GM19467 (cell line): ENCODE results near the gene SASH1.

Experiments
- ATAC-seq: cut with Tn5 transposase; IDR thresholded peaks from one replicate; pipeline ENCODE4 v1.9.1; 2021; ENCODE audit warnings: mild to moderate bottlenecking, moderate library complexity; ENCODE audit not compliant: unreplicated experiment

Gene SASH1

GRCh38 chr6:148455225-148455624 is 112.6 kb downstream of the SASH1 start:
- ATAC-seq = no peak

DNA sequence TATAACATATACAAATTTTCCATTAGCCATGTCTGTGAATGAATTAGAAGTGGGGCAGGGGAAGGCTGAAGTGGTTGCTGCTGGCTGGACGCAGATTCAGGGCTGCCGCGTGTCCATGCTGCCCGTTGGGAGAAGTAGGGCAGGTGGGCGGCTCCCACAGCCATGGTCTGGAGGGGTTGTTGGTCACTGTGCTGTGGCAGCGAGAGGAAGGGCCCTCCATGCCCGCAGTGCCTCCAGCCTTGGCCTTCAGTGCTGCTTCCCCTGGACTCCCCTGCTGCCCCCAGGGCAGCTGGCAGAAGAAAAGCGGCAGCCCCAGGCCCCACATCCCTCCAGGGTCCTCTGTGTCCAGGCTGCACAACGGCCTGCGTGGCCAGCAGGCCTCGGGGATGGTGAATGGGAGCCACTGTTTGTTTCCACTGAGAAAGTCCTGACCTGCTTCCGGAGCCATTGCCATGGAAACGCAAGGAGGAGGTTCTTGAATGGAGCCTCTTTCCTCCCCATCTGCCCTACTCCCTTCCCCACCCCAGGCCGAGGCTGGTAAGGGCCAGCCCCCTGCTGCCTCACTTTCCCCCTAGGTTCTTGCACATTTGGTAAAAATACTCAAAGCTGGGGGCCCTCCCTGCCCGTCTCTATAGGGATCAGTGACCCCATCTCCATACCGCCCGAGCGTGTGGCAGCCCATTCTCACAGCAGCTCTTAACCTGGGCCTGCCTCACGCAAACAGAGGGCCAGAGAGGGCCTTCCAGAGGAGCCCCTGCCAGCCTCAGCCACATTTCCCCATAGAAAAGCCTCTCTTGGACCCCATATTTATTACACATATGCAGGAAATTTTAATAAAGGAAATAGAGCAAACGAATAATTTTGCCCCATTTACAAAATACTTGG is 113.3 kb downstream of the SASH1 start:
- no peak for ATAC-seq

DNA sequence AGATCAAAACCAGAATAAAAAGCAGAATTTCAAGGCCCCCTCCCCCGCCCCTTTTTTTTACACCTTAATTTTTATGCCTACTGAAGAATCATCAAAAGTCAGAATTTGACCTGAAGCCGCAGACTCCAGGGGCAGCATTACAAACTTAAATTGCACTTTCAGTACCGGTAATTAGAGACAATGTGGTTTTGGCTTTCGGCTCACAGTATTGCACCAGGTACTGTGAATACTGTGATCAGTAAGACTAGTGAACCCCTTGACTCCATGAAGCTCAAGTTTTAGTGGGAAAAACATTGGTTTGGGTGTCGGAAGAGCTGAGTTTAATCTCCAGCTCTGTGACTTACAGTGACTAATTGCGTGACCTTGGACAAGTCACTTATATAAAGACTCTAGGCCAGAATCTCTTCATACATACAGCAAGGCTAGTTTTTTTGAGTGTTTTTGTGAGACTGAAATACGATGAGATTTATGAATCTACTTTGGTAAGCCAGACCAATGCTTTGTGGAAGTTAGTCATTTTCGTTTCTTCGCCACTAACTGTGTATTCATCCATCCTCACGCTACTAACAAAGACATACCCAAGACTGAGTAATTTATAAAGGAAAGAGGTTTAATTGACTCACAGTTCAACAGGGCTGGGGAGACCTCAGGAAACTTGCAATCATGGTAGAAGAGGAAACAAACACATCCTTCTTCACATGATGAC is 114.7 kb downstream of the SASH1 start:
- ATAC-seq = no peak

- no peak for ATAC-seq
Measured at GRCh38 chr6:148457843-148458159, 115.2 kb downstream of the SASH1 start.

GRCh38 chr6:148459238-148459637 is 116.6 kb downstream of the SASH1 start:
- no peak for ATAC-seq

DNA sequence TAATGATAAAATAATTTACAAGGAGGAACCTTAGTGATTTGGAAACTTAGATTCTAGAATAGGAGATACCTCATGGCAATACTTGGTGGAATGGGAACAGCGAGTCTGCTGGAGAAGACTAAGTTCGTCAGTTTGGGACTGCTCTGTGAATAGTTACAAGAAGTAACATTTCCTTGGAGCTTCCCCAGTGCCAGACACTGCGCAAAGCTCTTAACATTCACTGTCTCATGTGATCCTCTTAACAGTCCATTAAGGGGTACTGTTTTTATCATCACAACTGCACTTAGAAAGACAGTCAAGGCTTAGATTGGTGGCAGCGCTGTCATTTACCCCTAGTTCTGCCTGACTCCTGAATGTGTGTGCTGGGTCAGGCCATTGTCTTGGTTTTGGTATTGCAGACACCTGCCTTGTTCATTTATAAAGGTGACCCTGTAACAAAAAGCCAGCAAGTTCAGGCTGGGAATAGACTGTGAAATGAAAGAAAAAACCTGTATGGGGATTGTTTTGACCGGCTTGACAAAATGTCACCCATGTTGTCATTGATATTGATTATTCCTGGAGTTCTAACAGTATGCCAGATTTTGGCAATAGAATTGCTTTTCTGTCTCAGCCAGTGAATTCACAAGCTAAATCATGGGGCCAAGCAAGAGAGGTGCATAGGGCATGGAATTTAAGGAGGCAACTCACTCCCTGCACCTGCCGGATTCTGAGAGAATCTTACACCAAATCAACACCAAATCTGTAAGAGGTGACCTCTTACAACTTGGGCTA is 118.4 kb downstream of the SASH1 start:
- no peak for ATAC-seq

DNA sequence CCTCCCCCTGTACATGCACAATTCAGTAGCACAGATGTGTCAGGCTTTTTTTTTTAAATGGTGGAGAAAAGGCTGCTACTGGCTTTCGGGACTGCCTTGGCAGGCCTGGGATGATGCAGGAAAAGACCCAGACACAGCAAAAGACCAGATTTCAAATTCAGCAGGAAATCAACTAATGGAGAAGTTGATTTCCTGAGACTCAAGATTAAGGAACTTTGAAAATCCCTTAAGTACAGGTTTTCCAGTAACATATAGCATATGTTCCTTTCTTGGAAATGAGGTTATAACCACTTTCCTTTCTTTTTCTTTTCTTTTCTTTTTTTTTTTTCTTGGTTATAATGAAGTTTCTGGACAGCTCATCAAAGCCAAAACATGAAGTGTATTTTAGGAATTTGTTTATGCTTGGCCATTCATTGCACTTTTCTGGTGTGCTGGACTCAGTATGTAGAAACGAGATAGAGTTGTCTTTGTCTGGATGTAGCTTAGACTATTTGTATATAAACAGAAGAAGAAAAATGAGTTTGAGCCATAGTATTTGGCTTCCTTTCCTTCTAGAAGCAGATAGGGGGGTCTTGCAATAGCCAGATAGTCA is 119.4 kb downstream of the SASH1 start:
- no peak for ATAC-seq

- ATAC-seq = no peak
Measured at GRCh38 chr6:148463671-148464070, 121.0 kb downstream of the SASH1 start.

DNA sequence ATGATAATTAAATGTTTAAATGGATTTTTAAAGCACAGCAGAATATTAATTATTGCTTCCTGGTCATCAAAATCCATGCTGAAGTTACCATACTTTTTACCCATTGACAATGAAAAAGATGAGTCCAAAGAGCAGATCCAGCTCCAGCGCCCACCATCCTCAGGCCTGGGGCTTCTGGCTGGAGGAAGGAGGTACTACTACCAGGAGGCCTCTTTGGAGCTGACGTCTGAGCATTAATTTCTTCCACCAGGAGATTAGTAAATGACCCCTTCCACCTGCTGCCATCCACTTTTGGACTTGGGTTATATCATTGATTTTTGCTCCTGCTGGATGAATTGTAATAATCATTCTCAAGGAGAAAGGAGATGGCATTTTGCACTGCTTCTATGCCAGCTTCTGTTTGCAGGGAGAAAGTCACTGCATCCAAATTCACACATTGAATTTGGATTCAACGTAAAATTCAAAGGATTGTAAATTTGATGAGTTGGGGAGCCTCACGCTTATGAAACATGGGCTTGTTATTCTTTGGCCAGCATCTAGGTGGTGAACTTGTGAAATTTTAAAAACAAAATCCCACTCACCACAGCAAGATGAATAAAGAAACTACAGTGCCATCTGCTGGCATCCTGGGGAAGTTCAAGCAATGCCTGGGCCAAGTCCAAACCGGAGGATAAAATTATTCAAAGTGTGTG is 121.8 kb downstream of the SASH1 start:
- peak; percentile 86 for ATAC-seq

GRCh38 chr6:148465011-148465335 is 122.3 kb downstream of the SASH1 start:
- ATAC-seq = no peak

DNA sequence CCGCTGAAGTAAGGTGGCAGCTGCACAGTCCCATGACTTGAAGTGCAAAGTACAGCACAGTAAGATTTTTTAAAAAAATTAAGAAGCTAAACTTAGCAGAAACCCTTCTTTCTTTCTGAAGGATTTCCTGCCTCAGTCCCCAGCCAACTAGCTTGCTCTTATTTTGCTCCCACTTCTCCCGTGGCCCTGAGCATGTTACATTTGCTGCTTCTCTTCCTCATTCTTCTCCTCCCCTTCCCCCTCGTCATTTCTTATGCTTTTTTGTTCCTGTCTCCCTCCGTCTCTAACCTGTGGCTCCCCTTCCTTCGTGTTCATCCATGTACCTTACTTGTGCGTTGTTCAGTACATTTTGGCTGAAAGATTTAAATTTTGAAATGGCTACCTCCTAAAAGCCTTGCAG is 123.0 kb downstream of the SASH1 start:
- ATAC-seq = no peak

DNA sequence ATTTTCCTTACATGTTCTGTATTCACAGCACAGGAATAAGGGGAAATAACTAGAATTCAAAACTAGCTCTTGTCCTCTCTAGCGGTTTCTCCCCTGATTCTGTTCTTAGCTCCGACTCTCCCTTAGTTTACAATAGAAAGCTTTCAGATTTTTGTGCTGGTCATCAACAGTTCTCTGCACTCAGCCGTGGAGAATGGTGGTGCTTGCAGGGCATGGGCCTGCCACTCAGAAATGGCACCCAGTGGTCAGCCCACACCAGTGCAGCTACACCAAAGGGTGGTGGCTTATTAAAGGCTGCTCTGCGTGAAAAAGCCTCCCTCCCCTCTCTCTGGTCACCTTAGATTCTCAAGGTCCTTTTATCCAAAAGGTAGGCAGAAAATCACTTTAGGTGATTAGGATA is 123.5 kb downstream of the SASH1 start:
- ATAC-seq = no peak

DNA sequence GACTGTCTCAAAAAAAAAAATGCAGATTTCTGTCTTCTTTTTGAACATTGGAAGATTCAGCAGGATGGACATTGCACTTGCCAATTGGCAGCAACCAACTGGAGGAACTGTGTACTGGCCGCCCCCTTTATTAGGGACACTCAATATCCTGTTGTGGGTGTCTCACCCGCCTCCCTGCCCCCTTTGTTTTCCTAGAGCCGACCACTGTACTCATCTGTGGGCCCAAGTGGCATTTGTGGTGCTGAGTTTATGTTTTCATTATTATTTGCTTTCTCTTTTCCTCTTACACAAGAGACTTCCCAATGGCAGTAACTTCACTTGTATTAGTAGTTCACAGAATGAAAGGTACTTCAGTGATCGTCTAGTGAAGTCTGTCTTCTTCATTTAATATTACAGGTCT is 125.3 kb downstream of the SASH1 start:
- no peak for ATAC-seq

GRCh38 chr6:148470156-148470555 is 127.5 kb downstream of the SASH1 start:
- ATAC-seq = no peak

DNA sequence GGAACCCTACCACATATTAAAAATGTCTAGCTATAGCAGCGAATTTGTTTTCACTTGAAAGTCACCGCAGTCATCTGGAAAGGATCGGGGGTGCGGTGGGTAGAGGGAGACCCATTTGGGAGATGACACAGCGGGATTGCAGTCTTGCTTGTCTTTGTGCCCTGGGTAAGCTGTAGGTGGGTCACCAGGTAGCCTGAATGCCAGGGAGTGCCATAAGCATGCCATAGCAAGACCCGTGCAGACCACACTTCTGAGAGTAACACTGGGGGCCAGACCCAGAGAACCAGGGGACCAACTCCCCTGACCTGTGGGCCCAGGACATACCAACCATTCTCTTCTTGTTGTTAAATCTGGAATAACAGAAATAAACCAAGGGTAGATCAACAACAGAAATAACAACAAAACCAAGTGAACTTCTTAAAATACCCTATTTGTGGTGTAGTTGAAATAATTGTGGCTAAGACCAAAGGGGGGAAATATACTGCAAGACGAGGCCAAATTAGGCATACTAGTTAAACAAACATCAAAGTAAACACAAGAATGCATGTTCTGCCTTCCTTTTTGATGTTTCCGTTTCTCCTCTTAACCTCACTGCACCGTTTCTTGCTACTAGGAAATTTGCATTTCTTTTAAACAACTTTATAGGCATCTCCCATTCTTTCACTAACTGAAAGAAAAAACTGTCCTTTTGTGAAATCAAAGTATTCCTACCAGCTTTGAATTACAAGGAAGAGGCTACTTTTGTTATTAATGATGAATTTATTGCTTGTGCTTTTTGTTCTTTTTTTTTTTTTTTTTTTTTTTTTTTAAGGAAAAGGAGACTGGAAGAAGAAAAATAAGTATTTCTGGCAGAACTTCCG is 128.2 kb downstream of the SASH1 start:
- ATAC-seq = no peak

DNA sequence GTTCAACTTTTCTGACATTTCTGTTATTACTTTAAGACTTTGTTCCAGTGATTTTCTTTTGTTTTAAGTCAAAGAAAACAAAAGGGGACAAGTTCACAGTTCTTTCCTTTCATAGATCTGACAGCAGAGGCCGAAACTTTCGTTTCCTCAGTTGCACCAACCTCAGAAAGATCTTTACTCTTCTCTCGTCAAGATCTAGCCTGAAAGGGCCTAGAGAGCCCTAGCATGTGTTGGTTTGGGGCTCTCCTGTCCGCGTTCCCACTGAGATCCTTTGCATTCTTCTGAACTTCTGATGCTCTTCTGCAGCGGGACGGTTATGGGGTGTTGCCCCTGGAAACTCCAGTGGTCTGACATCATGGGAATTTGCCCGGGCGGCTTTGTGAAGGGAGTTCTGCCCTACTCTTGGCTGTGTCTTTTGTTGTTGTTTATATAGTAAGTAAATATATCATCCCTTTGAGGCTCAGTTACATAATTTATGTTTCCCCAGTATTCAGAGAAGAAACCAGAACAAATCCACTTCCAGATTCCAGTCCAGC is 129.1 kb downstream of the SASH1 start:
- no peak for ATAC-seq

GRCh38 chr6:148472171-148473105 is 129.8 kb downstream of the SASH1 start:
- no peak for ATAC-seq

- no peak for ATAC-seq
Measured at GRCh38 chr6:148479497-148479896, 136.9 kb downstream of the SASH1 start.

DNA sequence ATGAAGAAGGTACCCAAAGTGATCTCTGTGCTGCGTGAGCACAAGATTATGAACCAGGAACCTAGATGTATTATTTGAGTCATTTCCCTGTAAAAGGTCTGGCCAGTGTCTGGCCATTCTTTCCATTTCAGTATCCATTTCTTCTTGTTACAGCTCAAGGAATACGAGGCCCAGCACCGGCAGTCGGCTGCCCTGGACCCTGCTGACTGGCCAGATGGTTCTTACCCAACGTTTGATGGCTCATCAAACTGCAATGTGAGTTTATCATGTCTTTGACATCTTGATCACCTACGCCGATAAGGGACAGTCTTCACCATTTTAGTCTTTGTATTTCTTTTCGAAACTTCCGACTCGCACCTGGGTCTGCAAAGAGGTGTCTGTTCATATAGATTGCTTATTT is 144.8 kb downstream of the SASH1 start:
- ATAC-seq = no peak
